GM21390 (cell line): ENCODE results near the gene ZBTB1.
A peak's percentile ranks its signal among the peaks of the same experiment; 100 is the strongest.
"Not testable (repeated sequence)": the region's sequence is repeated elsewhere in the genome, so short reads cannot be mapped to it uniquely, and the experiment has no call there.

Experiments used
- ATAC-seq: cut with Tn5 transposase; IDR thresholded peaks from one replicate; pipeline ENCODE4 v1.9.1; 2021; ENCODE audit not compliant: unreplicated experiment

The ZBTB1 gene

DNA sequence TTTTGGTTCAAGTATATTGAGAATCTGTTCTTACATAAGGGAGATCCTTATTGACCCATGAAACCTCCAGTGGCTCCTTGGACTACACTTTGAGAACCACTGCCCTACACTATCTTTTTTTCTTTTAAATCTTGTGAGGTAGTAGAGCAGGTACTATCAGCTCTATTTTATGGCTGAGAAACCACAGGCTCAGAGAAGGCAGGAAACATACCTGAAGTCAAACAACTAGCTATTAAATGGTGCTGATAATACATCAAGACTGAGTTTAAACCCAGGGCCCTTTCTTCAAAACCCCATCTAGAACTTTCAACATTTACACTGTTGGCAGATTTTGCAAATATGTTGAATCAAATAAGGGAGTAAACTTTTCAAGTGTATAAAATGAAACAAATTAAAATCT lies 7.8 kb upstream of the ZBTB1 start:
- no peak for ATAC-seq

DNA sequence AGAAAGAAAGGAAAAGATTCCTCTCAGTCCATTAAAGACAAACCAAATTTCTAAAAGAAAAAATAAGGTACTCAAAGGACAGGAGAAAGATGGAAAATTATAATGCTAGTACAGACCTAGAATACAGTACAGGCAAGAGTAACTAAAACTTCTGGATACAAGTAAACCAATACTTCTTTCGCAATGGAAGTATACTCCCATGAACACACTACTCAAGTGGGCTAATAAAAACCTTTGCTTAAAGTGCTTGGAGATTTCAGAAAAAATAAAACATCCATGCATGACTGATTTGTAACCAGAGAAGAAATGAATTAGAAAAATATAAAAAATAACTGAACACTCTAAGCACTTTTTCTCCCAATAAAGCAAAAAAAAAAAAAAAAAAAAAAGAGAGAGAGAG lies 4.5 kb upstream of the ZBTB1 start:
- no peak for ATAC-seq

DNA sequence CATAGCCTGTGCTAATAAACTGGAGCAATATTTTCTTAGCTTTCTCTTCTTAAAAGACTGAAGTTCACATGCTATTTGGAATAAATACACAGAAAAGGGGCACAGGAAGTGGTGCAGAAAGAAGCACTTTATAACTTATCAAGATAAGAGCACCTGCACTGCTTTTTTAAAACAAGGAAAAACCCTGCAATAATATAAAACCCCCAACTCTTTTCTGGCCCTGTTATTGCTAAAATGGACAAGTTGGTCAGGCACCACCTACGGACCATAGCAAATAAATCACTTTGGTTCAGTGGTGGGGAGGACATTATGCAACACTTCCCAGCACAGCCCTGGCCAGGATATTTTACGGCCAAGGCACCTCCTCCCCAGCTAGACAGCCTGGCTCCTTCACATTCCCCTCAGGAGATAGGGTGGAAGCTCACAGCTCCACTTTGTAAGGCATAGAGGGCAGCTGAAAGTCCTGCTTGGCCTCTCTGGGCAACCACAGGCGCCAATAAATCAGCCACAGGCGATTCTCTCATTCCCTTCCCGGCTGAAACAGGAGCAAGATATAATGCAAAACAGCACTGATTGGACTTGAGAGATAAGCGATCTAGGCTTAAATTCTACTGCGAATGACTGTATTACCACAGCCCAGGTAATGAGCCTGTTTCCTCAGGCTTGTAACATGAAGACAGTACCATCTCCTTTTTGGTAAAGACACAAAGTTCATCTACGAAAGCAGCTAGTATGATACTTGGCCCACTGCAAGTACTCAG lies 3.0 kb upstream of the ZBTB1 start:
- no peak for ATAC-seq

DNA sequence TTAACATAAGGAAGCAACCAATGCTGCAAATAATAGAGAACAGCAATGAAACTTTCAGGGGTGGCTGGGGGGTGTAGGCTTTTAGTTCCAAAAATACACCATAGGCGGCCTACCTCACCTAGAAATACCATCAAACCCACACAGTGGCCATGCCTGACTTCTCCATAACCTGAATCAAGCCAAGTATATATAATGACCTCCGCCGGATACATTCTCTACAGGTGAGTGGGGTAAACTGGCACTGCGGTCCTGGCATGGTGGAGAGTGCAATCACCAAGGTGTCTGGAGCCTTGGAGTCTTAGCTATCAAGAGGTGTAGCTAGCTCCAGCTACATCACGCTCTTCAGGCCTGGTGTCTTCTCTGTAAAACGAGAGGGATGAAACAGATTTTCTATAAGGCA lies 2.1 kb upstream of the ZBTB1 start:
- no peak for ATAC-seq

DNA sequence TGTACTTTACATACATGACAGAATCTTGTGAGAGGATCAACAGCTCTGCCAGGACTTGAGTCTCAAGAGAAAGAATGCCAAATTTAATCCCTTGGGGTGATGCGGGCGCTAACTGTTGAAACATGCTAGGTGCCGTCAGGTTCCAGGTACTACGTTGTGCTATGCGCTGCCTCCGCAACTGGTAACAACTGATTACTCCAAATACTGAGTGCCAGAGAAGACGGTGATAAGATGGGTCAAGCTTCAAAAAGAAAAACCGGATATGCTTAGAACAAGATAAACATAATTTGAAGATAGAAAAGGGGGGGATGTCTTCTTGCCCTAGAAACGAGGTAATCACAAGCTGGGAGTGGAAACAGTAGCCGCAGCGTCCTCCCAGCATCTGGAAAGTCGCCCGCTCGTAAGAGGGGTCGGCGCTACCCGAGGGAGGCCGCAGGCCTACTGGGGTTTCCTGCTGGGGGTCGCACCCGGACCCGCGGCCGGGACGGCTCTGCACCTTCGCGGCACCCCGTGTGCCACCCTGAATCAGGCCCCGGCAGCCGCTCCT lies 1.6 kb upstream of the ZBTB1 start:
- peak; percentile 2 for ATAC-seq

DNA sequence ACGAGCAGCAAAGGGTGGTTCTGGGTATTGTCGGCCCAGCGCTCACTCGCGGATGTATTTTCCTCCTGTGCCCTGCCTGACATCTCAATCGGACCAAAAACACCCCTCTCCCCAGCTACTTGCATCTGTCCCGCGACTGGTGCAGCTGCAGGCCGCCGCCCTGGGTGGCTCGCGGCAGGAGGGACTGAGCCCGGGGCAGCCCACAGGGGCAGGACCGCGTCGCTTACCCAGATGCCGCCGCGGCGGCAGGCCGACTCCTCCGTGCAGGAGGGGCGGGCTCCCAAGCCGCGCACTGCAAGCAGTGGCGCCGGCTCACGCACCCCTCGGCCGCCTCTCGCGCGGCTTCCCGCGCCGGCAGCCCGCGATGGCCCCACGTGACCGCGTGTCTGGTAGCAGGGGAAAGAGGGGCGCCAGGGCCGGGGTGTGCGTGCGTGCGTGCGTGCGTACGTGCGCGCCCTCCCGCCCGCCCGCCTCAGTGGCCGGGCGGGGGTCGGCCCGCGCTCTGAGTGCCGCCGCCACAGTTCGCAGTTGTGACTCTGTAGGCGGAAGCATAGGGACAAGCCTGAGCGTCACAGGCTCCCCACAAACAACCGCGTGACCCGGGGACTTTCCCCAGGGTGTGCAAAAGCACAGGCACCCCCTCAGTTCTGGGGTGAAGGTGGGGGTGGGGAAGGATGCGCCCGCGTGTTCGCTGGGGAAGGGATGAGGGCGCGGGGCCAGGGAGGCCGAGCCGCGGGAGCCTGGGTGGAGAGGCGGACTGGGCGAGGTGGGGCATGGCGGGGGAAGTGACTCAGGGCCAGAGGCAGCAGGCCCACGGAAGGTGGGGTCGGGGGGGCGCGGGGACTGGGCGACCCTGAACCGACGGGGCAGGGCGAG lies 898 bp upstream of the ZBTB1 start, which contains the start of gene ZBTB25:
Gene ZBTB25 (minus strand): TSS at position 405 of the 876 bp plus-strand sequence. CDS start 13,305 bp downstream, outside the sequence.
- ATAC-seq = peak; percentile 53

DNA sequence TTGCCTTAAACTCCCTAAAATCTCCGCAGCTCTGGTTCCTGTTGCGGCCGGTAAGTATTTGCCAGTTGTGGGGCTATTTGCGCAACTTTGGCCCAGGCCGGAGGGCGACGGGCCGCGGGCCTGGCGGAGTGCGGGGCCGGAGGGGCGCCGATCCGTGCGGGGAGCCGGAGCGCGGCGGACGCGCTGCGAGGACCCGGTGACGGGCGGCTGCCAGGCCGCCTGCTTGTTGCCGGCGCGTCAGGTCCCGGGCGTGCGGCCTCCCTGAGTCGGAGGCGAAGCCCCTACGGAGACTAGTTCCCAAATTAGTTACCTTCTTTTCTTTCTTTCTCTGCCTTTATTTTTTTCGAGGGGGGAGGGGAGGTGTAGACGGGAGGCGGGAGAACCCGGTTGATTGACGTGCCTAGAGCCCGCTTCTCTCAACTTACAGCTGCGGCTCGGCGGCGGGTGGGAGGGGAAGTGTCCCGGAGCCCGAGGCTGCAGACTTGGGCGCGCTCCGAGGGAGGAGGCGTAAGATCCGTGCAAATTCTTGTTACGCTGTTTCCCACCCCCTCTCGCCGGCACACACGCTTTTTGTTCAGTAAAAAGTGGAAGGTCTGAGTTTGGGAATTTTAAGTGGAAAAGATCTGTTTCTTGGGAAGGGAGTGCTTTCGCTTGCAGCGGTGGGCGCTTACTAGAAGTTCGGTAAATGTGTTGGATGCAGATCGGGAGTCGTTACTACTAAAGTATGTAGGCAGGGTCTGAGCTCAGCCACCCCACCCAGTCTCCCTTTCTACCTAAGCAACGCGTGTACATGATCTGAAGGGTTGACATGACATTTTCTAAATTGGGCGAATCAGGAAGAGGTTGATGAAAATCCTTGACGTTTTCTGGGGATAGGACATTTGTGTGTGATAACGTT lies 576 bp downstream of the ZBTB1 start:
- ATAC-seq = peak; percentile 34

DNA sequence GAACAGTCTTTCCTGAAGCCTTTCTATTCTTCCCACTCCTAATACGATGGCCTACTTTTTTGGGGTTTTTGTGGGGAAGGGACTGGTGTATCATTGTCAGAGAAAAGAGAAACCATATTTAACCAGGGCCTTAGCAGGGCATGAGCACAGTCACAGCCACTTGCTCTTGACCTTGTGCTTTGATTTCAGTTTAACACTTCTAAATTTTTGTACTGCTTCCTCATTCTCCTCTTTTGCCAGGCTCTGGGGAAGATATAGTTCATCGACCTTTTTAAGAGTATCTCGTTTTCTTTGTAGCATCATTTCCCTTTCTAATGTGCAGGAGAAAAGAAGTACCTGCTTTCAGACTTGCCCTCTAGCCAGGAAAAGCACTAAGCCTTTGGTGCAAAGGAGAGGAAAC lies 2.2 kb downstream of the ZBTB1 start:
- no peak for ATAC-seq

DNA sequence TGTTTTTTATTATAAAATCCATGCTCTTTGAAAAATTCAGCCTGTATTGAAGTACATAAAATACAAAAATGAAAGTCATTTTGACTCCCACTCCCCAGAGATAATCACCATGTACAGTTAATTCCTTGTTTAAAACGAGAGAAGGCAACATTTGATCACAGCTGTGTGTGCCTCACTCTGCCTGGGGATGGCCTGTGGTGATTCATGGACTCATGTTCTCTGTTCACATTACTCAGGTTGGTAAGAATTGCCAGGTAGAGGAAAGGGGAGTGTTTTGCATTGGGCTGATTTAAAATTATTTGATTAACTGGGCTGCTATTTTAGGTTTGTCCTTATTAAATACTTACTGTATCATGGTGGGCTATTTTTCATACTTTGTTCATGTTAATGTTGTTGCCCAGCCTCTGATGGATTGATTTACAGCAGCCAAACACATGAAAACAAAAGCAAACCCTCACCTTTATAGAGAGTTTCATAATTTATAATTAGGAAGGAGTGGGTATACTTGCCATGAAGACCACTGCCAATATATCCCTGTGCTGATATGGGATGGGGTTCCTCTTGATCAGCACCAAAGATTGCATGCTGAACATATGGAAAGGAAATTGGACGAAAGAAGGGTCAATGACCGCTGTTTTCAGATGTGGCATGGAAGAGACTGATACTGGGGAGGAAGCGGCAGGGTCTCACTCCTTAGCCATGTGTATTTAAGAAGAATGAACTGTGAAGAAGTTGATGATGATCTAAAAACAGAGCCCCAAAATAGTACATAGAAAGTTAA lies 3.0 kb downstream of the ZBTB1 start:
- no peak for ATAC-seq

DNA sequence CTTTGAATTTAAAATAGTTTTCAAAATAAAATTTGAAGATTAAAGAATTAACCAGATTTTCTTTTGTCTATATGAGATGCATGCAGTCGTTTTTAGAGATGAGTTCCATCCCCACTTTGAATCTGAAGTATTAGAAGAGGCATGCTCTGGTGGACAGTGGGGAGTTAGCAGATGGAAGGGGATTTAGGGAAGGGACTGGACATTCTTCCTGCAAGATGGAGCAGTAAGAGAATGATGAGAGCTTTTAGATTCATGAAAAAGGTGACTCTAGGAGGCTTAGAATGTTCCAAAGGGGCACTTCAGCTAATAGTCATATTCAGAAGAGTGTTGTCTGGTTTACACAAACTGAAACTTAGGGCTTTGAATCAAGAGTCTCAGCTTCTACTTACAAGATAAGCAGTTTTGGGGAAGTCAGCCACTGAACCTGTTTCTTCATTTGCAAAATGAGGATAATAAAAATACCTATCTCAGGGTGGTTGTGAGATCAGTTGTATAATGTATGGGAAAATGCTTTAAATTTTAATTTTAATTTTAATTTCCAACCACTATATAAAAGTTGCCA lies 3.7 kb downstream of the ZBTB1 start:
- ATAC-seq = no peak

DNA sequence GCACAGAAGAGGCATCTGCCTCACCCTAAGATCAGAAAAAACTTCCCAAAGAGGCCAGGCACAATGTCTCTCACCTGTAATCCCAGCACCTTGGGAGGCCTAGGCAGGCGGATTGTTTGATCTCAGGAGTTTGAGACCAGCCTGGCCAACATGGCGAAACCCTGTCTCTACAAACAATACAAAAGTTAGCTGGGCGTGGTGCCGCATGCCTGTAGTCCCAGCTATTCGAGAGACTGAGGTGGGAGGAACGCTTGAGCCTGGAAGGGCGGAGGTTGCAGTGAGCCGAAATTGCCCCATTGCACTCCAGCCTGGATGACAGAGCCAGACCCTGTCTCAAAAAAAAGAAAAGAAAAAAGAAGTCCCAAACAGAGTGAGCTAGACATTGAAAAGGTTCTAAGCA lies 4.5 kb downstream of the ZBTB1 start:
- no peak for ATAC-seq

DNA sequence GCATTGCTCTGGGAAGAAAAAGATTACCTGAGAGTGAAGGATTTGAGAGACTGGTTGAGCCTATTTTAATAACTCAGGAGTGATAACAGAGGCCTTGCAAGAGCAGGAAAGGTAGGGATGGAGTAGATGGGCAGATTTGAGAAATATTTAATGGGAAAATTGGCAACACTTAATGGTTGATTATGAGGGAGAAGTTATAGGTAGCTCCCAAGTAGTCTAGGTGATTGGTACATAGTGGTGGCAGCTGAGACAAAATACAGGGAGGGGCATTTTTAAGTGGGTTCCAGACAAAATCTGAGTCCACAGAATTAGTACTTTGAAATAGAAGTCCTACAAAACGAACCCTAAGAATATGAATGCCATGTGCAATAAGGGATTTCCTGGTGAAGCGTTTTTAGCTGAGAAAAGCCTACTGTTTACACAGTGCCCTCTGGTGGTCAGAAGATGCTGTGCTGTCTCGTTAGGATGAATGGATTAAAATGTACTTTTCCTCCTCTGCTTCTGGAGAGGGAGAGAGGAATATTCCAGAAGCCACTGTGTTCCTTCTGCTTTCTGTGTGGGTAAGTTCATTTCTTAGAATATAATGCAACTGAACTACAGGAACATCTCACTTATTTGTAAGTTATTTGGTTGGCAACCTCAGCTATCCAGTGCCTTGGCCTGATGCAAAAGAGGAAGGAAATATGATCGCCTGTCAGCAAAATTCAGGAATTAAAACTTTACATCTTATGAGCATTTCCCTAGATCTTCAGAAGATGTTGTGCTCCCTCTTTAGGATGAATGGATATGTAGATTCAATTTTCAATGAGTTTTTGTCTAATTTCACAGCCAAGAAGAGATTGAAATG lies 6.5 kb downstream of the ZBTB1 start:
- no peak for ATAC-seq

DNA sequence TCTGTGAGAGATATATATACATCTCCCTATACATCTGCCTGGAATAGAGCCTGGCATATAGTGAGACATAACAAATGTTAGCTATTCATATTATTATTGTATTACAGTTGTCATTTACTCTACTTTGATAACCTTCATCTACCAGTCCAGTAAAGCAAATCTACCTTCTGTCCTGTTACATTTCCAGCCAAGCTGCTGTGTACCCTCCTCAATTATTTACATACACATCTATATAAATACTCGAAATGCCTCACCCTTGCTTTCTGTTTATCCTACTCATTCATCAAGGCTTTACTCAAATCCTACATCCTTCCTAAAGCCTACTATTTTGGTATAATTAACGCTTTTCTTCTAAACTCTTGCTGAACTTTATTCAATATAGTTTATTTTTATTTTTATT lies 8.7 kb downstream of the ZBTB1 start:
- ATAC-seq = no peak

DNA sequence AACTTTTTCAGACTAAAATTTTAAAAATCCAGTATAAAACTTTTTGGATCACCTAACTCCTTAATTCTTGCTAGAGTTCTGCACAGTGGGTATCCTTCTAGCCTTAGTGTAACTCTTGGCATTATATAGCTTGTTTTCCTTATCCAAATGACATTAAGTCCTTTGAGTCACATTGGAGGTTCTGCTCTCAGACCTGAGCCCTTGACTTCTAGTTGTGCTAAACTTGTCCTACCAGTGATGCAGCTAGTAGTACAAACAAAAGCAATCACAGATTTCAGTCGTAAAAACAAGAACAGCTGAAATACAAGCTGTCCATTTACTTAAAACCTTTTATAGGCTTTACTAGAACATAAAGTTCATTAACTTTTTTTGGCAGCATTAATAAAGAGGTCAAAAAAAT lies 10.5 kb downstream of the ZBTB1 start:
- ATAC-seq = no peak

DNA sequence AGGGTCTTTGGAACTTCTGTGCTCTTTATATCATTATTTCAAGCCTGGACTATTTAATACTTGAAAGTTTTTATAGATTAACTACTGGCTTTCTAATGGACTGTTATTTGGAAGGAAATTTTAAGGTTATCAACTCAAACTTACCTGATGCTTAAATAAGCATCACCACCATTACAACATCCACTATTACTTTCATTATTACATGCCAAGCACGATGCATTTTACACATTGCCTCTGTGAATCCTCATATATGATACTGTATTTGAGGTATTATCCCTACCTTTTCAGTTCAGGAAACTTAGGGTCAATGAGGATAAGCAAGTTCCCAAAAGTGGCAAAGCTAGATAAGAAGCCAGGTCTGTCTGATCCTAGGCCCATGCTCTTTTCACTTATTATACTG lies 12.4 kb downstream of the ZBTB1 start:
- ATAC-seq = no peak

DNA sequence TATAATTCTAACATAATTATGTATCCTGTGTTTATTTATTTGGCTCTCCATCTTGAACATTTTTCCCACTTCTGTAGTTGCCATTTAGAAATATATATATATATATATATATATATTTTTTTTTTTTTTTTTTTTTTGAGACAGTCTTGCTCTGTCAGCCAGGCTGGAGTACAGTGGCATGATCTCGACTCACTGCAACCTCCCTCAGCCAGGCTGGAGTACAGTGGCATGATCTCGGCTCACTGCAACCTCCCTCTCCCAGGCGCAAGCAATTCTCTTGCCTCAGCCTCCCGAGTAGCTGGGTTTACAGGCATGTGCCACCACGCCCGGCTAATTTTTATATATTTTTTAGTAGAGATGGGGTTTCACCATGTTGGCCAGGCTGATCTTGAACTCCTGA lies 13.1 kb downstream of the ZBTB1 start:
- not testable (repeated sequence) for ATAC-seq

DNA sequence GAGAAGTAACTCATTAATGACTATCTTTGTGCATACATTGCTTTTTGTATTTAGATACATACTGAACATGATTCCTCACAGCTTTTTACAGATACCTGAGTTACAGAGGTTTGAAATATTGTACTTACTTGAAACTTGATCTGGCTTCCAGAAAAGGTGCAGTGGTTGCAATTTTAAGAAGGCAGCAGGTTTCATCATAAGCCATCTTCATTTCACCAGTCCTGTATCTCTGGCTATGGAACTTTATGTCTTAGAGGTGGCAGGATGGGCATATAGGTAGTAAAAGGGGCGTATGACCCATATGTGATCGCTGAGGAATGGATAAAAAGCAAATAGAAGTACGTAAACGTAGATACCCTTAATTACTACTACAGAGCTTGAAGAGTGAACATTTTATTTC lies 13.7 kb downstream of the ZBTB1 start:
- no peak for ATAC-seq

DNA sequence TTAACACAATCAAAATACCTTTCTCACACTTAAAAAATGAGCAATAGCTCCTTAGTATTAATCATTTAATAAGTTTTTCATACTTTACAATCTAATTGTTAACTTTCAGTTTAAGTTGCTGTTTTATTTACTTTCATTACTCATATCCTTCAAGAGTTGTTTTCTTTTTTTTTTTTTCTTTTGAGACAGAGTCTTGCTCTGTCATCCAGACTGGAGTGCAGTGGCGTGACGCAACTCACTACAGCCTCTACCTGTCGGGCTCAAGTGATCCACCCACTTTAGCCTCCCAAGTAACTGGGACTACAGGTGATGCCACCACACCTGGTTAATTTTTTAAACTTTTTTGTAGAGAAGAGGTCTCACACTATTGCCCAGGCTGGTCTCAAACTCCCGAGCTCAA lies 16.1 kb downstream of the ZBTB1 start:
- ATAC-seq = no peak
